ENCODE data around the gene CATSPERZ. TPM values are rescaled to one million over a fixed set of nuclear protein-coding genes. Genes with fewer than 3 reads are reported as not detected.

CATSPERZ gene
- total RNA-seq, 1 experiment from 2014 or later: not detected

- DNase-seq: no peak
- Histone ChIP-seq H3K4me1 (peaks cover 26% of the 10 kb centered on the region), H3K4me3 (no peak overlapping the region), H3K36me3 (no peaks in the 10 kb centered on the region), H3K27me3 (peaks cover 3% of the 10 kb centered on the region; the same call in 1 of the 2 replicates), H3K9me3 (replicated peaks) (no peaks in the 10 kb centered on the region), H3K27ac (no peak overlapping the region)
Measured at GRCh38 chr11:64353715-64354506, 53.8 kb downstream of the CATSPERZ start.

Other genes starting within 250 kb of the CATSPERZ start
- 25.6 and 26.3 TPM in 2 replicates for gene MACROD1, start 134.2 kb upstream of the CATSPERZ start, total RNA-seq (2014; rRNA removed; shearing (Covaris generic))
- 283 and 302 TPM in 2 replicates for gene STIP1, start 114.2 kb upstream of the CATSPERZ start, total RNA-seq (2014; rRNA removed; shearing (Covaris generic))
- gene FERMT3, start 93.6 kb upstream of the CATSPERZ start, total RNA-seq (2014; rRNA removed; shearing (Covaris generic)): 4.9 and 8.6 TPM in 2 replicates
- 18.6 and 24.9 TPM in 2 replicates for gene TRPT1, start 74.2 kb upstream of the CATSPERZ start, total RNA-seq (2014; rRNA removed; shearing (Covaris generic))
- gene NUDT22, start 74.1 kb upstream of the CATSPERZ start, total RNA-seq (2014; rRNA removed; shearing (Covaris generic)): 20.7 and 21.1 TPM in 2 replicates
- 2.0 and 5.3 TPM in 2 replicates for gene DNAJC4, start 69.8 kb upstream of the CATSPERZ start, total RNA-seq (2014; rRNA removed; shearing (Covaris generic))
- gene VEGFB, start 65.8 kb upstream of the CATSPERZ start, total RNA-seq (2014; rRNA removed; shearing (Covaris generic)): 26.4 and 27.8 TPM in 2 replicates
- 53.1 and 53.5 TPM in 2 replicates for gene FKBP2, start 59.3 kb upstream of the CATSPERZ start, total RNA-seq (2014; rRNA removed; shearing (Covaris generic))
- gene PPP1R14B, start 53.4 kb upstream of the CATSPERZ start, total RNA-seq (2014; rRNA removed; shearing (Covaris generic)): 556 and 639 TPM in 2 replicates
- 35.8 and 38.3 TPM in 2 replicates for gene PLCB3, start 48.8 kb upstream of the CATSPERZ start, total RNA-seq (2014; rRNA removed; shearing (Covaris generic))
- 25.9 and 32.0 TPM in 2 replicates for gene BAD, start 15.7 kb upstream of the CATSPERZ start, total RNA-seq (2014; rRNA removed; shearing (Covaris generic))
- 16.1 and 17.6 TPM in 2 replicates for gene GPR137, start 14.5 kb upstream of the CATSPERZ start, total RNA-seq (2014; rRNA removed; shearing (Covaris generic))
- not detected in 2 replicates for gene KCNK4, start 9.1 kb upstream of the CATSPERZ start, total RNA-seq (2014; rRNA removed; shearing (Covaris generic))
- 22.6 and 23.8 TPM in 2 replicates for gene ESRRA, start 5.2 kb downstream of the CATSPERZ start, total RNA-seq (2014; rRNA removed; shearing (Covaris generic))
- gene TRMT112, start 17.2 kb downstream of the CATSPERZ start, total RNA-seq (2014; rRNA removed; shearing (Covaris generic)): 185 and 215 TPM in 2 replicates
- gene PRDX5, start 17.8 kb downstream of the CATSPERZ start, total RNA-seq (2014; rRNA removed; shearing (Covaris generic)): 105 and 130 TPM in 2 replicates
- gene CCDC88B, start 39.8 kb downstream of the CATSPERZ start, total RNA-seq (2014; rRNA removed; shearing (Covaris generic)): 0.59 and 0.96 TPM in 2 replicates
- gene RPS6KA4, start 58.8 kb downstream of the CATSPERZ start, total RNA-seq (2014; rRNA removed; shearing (Covaris generic)): 15.4 and 18.6 TPM in 2 replicates